ENCODE data around the gene ASPSCR1. TPM values are rescaled to one million over a fixed set of nuclear protein-coding genes. Genes with fewer than 3 reads are reported as not detected.

ASPSCR1 gene
- total and polyA plus RNA-seq, 2 of the 13 experiments (the other 11 are each of a cell fraction or from before 2014, with no cell fraction given) = 274 to 314 TPM

DNA sequence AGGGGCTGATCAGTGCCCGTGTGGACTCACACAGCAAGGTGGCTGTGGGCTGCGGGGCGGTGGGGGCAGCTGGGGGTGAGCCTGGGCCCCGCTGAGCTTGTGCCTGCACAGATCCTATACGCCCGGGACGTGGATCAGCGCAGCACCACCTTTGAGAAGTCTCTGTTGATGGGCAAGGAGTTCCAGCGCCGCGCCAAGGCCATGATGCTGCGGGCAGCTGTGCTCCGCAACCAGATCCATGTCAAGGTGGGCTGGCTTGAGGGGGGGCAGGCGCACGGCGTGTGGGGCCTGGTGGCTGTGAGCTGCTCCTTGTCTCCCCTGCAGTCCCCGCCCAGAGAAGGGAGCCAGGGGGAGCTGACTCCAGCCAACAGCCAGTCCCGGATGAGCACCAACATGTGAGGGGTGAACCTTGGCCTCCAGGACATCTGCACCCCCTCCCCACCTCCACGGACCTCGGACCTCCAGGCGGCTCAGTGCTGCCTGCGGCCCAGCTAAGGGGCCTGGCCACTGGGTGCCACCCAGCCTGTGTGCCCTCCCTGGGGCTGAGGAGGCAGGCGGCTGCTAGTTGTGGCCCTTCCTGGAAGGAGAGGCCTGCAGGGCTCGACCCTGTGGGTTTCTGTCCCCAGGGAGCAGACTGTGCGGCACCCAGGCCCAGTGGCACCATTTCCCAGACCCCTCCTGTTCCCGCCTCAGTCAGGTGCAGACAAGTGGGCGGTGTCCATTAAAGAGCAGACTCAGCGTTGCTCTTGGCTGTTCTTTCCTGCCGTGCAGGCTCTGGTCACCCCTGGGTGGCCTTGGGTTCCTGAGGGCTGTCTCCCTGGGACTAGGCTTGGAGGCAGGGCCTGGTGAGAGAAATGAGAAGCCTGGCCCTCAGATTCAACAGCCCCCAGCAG lies 79.5 kb downstream of the ASPSCR1 start (continued):
- TF ChIP-seq ZNF407 (CRISPR knock-in tag; IDR thresholded peaks at IDR 0.05; ENCODE audit: not compliant biosample characterization) (no peak), ELF3 (CRISPR knock-in tag; IDR thresholded peaks at IDR 0.05) (peak; percentile 67), ZNF160 (CRISPR knock-in tag; IDR thresholded peaks at IDR 0.05) (0 out of 2 replicates have a peak, but pooled peaks have one; percentile 23), PAXIP1 (CRISPR knock-in tag; conservative IDR thresholded peaks at IDR 0.05) (peak; percentile 96), ZFY (CRISPR knock-in tag; IDR thresholded peaks at IDR 0.05) (peak; percentile 81), HDAC1 (CRISPR knock-in tag; IDR thresholded peaks at IDR 0.05) (peak; percentile 92), SETDB1 (CRISPR knock-in tag; IDR thresholded peaks at IDR 0.05; ENCODE audit: borderline replicate concordance) (no peak), TCF12 (IDR thresholded peaks at IDR 0.05) (no peak), TCF12 (CRISPR knock-in tag; IDR thresholded peaks at IDR 0.05) (peak; percentile 83; the same call in 1 of the 2 replicates)
- TF ChIP-seq, protein P1, sequence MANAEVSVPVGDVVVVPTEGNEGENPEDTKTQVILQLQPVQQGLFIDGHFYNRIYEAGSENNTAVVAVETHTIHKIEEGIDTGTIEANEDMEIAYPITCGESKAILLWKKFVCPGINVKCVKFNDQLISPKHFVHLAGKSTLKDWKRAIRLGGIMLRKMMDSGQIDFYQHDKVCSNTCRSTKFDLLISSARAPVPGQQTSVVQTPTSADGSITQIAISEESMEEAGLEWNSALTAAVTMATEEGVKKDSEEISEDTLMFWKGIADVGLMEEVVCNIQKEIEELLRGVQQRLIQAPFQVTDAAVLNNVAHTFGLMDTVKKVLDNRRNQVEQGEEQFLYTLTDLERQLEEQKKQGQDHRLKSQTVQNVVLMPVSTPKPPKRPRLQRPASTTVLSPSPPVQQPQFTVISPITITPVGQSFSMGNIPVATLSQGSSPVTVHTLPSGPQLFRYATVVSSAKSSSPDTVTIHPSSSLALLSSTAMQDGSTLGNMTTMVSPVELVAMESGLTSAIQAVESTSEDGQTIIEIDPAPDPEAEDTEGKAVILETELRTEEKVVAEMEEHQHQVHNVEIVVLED (CRISPR knock-in tag; IDR thresholded peaks at IDR 0.05; ENCODE audit: borderline replicate concordance) = peak; percentile 71
- TF ChIP-seq, protein P2, sequence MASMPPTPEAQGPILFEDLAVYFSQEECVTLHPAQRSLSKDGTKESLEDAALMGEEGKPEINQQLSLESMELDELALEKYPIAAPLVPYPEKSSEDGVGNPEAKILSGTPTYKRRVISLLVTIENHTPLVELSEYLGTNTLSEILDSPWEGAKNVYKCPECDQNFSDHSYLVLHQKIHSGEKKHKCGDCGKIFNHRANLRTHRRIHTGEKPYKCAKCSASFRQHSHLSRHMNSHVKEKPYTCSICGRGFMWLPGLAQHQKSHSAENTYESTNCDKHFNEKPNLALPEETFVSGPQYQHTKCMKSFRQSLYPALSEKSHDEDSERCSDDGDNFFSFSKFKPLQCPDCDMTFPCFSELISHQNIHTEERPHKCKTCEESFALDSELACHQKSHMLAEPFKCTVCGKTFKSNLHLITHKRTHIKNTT (CRISPR knock-in tag; IDR thresholded peaks at IDR 0.05) = no peak
